Measurements from ENCODE around the gene CYP11A1. TPM values are rescaled to one million over a fixed set of nuclear protein-coding genes. Genes with fewer than 3 reads are reported as not detected.

CYP11A1 gene
- total and polyA plus RNA-seq, 10 of the 15 experiments (the other 5 are each of a cell fraction or from before 2014, with no cell fraction given) = 0.11 to 1.2 (median 0.23) TPM; not detected in 5

DNA sequence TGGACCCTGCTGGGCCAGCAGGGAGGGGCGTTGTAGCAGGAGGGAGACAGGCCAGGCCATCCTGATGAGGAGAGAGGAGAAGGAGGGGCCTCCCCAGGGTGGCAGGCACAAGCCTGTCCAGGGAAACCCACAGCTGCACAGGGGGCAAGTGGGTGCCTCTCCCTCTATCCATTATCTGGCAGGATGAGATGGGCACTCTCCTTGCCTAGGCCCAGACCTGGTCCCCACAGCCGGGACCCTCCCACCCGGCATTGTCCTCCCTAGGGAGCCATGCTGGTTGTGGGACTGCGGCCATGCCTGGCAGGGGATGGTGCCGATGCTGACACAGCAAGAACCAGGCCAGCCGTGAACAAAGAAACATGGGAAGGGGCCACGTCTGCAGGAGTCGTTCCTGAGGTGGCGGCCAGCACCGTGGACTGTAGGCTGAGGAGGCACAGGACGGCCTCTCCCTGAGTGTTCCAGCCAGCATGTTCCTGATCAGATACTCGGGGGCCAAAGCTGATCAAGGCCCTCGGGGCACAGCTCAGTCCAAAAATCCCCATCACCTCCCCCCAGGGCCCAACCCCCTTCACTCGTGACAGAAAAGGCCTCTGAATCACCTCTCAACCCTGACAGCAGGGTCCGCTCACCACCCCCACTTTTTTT lies 19.2 kb upstream of the CYP11A1 start:
- WGBS (ENCODE audit: insufficient coverage, insufficient replicate concordance, low lambda C conversion rate, missing lambda C conversion rate) = 33% methylated on average over 15 of the region's 15 CpGs
- in situ Hi-C loops (cut with MboI) (no loop called here), intact Hi-C loops (cut with micrococcal nuclease; ENCODE audit: unreplicated experiment) (no loop called here)
- DNase-seq (ENCODE audit: low read depth, low spot score) = no peak
- Histone ChIP-seq H3K27ac (ENCODE audit: control insufficient read depth, insufficient read depth) (peak overlapping the region; percentile 97), H3K9me3 (replicated peaks; ENCODE audit: control insufficient read depth, insufficient read depth, low read length) (no peaks in the 10 kb centered on the region), H3K27me3 (replicated peaks in 1 of 2; ENCODE audit: control insufficient read depth in 2 of 2, insufficient read depth in 2 of 2, low read length in 1 of 2) (no peaks in the 10 kb centered on the region), H4K20me1 (ENCODE audit: control insufficient read depth, insufficient read depth) (no peaks in the 10 kb centered on the region), H3K4me3 (no peak overlapping the region), H2AFZ (ENCODE audit: control insufficient read depth, low read depth, low read length) (no peak overlapping the region), H3K79me2 (ENCODE audit: control insufficient read depth, insufficient read depth, low read length) (peaks cover 32% of the 10 kb centered on the region), H3K9ac (ENCODE audit: control insufficient read depth, insufficient read depth, low read length) (peak overlapping the region; percentile 77), H3K4me2 (ENCODE audit: control insufficient read depth, insufficient read depth) (no peak overlapping the region; the same call in 1 of the 2 replicates), H3K36me3 (ENCODE audit: control insufficient read depth in 2 of 2, insufficient read depth in 2 of 2, low read length in 1 of 2) (no peaks in the 10 kb centered on the region; a peak in 1 of 4 replicates), H3K4me1 (ENCODE audit: control insufficient read depth, insufficient read depth, low read length) (peaks cover 77% of the 10 kb centered on the region)
- ChIA-PET RAD21 (ENCODE audit: unreplicated experiment) (interaction anchor here (5.9 to 7.4 kb wide), 3 partner anchors 8 to 43 kb away, joined by 145 to 262 read pairs (median 228); partner anchors contain the start of gene SEMA7A), CTCF (interaction anchor here (0.9 to 21.7 kb wide), 2 partner anchors 18 to 51 kb away, joined by 3 to 655 read pairs; partner anchors contain the start of gene SEMA7A), POLR2A (interaction anchor here (6.6 to 15.8 kb wide), 3 partner anchors 9 to 45 kb away, joined by 143 to 302 read pairs (median 171); partner anchors contain the start of gene SEMA7A), SMC1A (ENCODE audit: uncharacterized antibody, unreplicated experiment) (interaction anchor here (7.2 to 21.3 kb wide), 2 partner anchors 12 to 51 kb away, joined by 336 to 544 read pairs; partner anchors contain the start of gene SEMA7A)
- no TSS peak for BruUV-seq (replicated peaks)
- no peak for ATAC-seq
- no peak for FAIRE-seq
- no peak for TF ChIP-seq STAT1 (conservative IDR thresholded peaks at IDR 0.05)
- TF ChIP-seq HDGF (IDR thresholded peaks at IDR 0.05) = no peak
- no peak for TF ChIP-seq NFYA (IDR thresholded peaks at IDR 0.05; ENCODE audit: borderline replicate concordance, low read depth, low read length)
- no peak for TF ChIP-seq NFYB (IDR thresholded peaks at IDR 0.05; ENCODE audit: insufficient read depth, low read depth, low read length)
- TF ChIP-seq, protein P1, sequence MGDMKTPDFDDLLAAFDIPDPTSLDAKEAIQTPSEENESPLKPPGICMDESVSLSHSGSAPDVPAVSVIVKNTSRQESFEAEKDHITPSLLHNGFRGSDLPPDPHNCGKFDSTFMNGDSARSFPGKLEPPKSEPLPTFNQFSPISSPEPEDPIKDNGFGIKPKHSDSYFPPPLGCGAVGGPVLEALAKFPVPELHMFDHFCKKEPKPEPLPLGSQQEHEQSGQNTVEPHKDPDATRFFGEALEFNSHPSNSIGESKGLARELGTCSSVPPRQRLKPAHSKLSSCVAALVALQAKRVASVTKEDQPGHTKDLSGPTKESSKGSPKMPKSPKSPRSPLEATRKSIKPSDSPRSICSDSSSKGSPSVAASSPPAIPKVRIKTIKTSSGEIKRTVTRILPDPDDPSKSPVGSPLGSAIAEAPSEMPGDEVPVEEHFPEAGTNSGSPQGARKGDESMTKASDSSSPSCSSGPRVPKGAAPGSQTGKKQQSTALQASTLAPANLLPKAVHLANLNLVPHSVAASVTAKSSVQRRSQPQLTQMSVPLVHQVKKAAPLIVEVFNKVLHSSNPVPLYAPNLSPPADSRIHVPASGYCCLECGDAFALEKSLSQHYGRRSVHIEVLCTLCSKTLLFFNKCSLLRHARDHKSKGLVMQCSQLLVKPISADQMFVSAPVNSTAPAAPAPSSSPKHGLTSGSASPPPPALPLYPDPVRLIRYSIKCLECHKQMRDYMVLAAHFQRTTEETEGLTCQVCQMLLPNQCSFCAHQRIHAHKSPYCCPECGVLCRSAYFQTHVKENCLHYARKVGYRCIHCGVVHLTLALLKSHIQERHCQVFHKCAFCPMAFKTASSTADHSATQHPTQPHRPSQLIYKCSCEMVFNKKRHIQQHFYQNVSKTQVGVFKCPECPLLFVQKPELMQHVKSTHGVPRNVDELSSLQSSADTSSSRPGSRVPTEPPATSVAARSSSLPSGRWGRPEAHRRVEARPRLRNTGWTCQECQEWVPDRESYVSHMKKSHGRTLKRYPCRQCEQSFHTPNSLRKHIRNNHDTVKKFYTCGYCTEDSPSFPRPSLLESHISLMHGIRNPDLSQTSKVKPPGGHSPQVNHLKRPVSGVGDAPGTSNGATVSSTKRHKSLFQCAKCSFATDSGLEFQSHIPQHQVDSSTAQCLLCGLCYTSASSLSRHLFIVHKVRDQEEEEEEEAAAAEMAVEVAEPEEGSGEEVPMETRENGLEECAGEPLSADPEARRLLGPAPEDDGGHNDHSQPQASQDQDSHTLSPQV (IDR thresholded peaks at IDR 0.05) = no peak
- TF ChIP-seq, protein P2, sequence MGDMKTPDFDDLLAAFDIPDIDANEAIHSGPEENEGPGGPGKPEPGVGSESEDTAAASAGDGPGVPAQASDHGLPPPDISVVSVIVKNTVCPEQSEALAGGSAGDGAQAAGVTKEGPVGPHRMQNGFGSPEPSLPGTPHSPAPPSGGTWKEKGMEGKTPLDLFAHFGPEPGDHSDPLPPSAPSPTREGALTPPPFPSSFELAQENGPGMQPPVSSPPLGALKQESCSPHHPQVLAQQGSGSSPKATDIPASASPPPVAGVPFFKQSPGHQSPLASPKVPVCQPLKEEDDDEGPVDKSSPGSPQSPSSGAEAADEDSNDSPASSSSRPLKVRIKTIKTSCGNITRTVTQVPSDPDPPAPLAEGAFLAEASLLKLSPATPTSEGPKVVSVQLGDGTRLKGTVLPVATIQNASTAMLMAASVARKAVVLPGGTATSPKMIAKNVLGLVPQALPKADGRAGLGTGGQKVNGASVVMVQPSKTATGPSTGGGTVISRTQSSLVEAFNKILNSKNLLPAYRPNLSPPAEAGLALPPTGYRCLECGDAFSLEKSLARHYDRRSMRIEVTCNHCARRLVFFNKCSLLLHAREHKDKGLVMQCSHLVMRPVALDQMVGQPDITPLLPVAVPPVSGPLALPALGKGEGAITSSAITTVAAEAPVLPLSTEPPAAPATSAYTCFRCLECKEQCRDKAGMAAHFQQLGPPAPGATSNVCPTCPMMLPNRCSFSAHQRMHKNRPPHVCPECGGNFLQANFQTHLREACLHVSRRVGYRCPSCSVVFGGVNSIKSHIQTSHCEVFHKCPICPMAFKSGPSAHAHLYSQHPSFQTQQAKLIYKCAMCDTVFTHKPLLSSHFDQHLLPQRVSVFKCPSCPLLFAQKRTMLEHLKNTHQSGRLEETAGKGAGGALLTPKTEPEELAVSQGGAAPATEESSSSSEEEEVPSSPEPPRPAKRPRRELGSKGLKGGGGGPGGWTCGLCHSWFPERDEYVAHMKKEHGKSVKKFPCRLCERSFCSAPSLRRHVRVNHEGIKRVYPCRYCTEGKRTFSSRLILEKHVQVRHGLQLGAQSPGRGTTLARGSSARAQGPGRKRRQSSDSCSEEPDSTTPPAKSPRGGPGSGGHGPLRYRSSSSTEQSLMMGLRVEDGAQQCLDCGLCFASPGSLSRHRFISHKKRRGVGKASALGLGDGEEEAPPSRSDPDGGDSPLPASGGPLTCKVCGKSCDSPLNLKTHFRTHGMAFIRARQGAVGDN (IDR thresholded peaks at IDR 0.05) = no peak
- no peak for TF ChIP-seq ZNF207 (IDR thresholded peaks at IDR 0.05; ENCODE audit: borderline replicate concordance)
- TF ChIP-seq, protein P3, sequence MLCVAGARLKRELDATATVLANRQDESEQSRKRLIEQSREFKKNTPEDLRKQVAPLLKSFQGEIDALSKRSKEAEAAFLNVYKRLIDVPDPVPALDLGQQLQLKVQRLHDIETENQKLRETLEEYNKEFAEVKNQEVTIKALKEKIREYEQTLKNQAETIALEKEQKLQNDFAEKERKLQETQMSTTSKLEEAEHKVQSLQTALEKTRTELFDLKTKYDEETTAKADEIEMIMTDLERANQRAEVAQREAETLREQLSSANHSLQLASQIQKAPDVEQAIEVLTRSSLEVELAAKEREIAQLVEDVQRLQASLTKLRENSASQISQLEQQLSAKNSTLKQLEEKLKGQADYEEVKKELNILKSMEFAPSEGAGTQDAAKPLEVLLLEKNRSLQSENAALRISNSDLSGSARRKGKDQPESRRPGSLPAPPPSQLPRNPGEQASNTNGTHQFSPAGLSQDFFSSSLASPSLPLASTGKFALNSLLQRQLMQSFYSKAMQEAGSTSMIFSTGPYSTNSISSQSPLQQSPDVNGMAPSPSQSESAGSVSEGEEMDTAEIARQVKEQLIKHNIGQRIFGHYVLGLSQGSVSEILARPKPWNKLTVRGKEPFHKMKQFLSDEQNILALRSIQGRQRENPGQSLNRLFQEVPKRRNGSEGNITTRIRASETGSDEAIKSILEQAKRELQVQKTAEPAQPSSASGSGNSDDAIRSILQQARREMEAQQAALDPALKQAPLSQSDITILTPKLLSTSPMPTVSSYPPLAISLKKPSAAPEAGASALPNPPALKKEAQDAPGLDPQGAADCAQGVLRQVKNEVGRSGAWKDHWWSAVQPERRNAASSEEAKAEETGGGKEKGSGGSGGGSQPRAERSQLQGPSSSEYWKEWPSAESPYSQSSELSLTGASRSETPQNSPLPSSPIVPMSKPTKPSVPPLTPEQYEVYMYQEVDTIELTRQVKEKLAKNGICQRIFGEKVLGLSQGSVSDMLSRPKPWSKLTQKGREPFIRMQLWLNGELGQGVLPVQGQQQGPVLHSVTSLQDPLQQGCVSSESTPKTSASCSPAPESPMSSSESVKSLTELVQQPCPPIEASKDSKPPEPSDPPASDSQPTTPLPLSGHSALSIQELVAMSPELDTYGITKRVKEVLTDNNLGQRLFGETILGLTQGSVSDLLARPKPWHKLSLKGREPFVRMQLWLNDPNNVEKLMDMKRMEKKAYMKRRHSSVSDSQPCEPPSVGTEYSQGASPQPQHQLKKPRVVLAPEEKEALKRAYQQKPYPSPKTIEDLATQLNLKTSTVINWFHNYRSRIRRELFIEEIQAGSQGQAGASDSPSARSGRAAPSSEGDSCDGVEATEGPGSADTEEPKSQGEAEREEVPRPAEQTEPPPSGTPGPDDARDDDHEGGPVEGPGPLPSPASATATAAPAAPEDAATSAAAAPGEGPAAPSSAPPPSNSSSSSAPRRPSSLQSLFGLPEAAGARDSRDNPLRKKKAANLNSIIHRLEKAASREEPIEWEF (IDR thresholded peaks at IDR 0.05; ENCODE audit: insufficient replicate concordance, low read depth, low read length) = no peak
